GM18498 (cell line): ENCODE measurements around the gene PSMB3.
A peak's percentile ranks its signal among the peaks of the same experiment; 100 is the strongest.
"Not testable (repeated sequence)": the region's sequence is repeated elsewhere in the genome, so short reads cannot be mapped to it uniquely, and the experiment has no call there.

Experiments used
- ATAC-seq: cut with Tn5 transposase; IDR thresholded peaks from one replicate; pipeline ENCODE4 v1.9.1; 2021; ENCODE audit warnings: mild to moderate bottlenecking, moderate library complexity; ENCODE audit not compliant: unreplicated experiment

PSMB3 gene

GRCh38 chr17:38748149-38748891 is 4.2 kb upstream of the PSMB3 start, which contains the start of gene PCGF2:
TSS of gene PCGF2 (minus strand) at chr17:38748336. CDS start at chr17:38740402, 7,934 bp downstream.
- no peak for ATAC-seq

GRCh38 chr17:38748892-38749222 is 3.7 kb upstream of the PSMB3 start:
- ATAC-seq, result no peak

- no peak for ATAC-seq
Observed at GRCh38 chr17:38749223-38750043, 3.1 kb upstream of the PSMB3 start.

GRCh38 chr17:38750044-38750311 is 2.6 kb upstream of the PSMB3 start:
- ATAC-seq, result no peak

GRCh38 chr17:38750312-38751121 is 2.0 kb upstream of the PSMB3 start:
- no peak for ATAC-seq

- ATAC-seq, result no peak
Observed at GRCh38 chr17:38751144-38751807, 1.3 kb upstream of the PSMB3 start.

- peak; percentile 28 for ATAC-seq
Observed at GRCh38 chr17:38751808-38752307, 683 bp upstream of the PSMB3 start.

GRCh38 chr17:38753071-38753506 is 548 bp downstream of the PSMB3 start:
- ATAC-seq, result no peak

GRCh38 chr17:38761612-38762011 is 9.1 kb downstream of the PSMB3 start:
- ATAC-seq, result no peak

- no peak for ATAC-seq
Observed at GRCh38 chr17:38762231-38762630, 9.7 kb downstream of the PSMB3 start.

GRCh38 chr17:38766341-38766740 is 13.8 kb downstream of the PSMB3 start:
- no peak for ATAC-seq

GRCh38 chr17:38768417-38768816 is 15.9 kb downstream of the PSMB3 start:
- no peak for ATAC-seq

GRCh38 chr17:38773258-38773657 is 20.7 kb downstream of the PSMB3 start:
- no peak for ATAC-seq

- ATAC-seq, result no peak
Observed at GRCh38 chr17:38777641-38778250, 25.2 kb downstream of the PSMB3 start.

- no peak for ATAC-seq
Observed at GRCh38 chr17:38779965-38780752, 27.6 kb downstream of the PSMB3 start.

- ATAC-seq, result no peak
Observed at GRCh38 chr17:38783227-38783626, 30.7 kb downstream of the PSMB3 start.

GRCh38 chr17:38786372-38786771 is 33.8 kb downstream of the PSMB3 start:
- no peak for ATAC-seq

- ATAC-seq, result not testable (repeated sequence)
Observed at GRCh38 chr17:38787999-38788398, 35.5 kb downstream of the PSMB3 start.

- ATAC-seq, result no peak
Observed at GRCh38 chr17:38789185-38789584, 36.6 kb downstream of the PSMB3 start.
